Smooth muscle cell of the brain vasculature (primary cell): ENCODE measurements around the gene IRF2BPL.

Source experiments
- DNase-seq: peaks from one replicate; pipeline ENCODE4 v3.0.0-alpha.2; 2012; ENCODE audit warnings: low read depth, low spot score

Gene IRF2BPL

GRCh38 chr14:77028384-77029231 is at the start of gene IRF2BPL:
TSS of gene IRF2BPL (minus strand) at chr14:77028708. CDS start at chr14:77027792, 916 bp downstream.
- DNase-seq, result no peak

GRCh38 chr14:77077040-77077439 is 48.5 kb upstream of the IRF2BPL start:
- DNase-seq, result no peak

- no peak for DNase-seq
Measured at GRCh38 chr14:77076113-77076631, 47.7 kb upstream of the IRF2BPL start.

GRCh38 chr14:77074969-77075368 is 46.5 kb upstream of the IRF2BPL start:
- DNase-seq, result no peak

- no peak for DNase-seq
Measured at GRCh38 chr14:77071938-77072388, 43.5 kb upstream of the IRF2BPL start.

- DNase-seq, result no peak
Measured at GRCh38 chr14:77069551-77069950, 41.0 kb upstream of the IRF2BPL start.

- no peak for DNase-seq
Measured at GRCh38 chr14:77068517-77069200, 40.2 kb upstream of the IRF2BPL start.

- no peak for DNase-seq
Measured at GRCh38 chr14:77067632-77068516, 39.4 kb upstream of the IRF2BPL start.

- DNase-seq, result no peak
Measured at GRCh38 chr14:77066578-77067172, 38.2 kb upstream of the IRF2BPL start.

- no peak for DNase-seq
Measured at GRCh38 chr14:77065851-77066577, 37.5 kb upstream of the IRF2BPL start.

GRCh38 chr14:77064521-77065178 is 36.1 kb upstream of the IRF2BPL start:
- DNase-seq, result no peak

- DNase-seq, result no peak
Measured at GRCh38 chr14:77063571-77064171, 35.2 kb upstream of the IRF2BPL start.

GRCh38 chr14:77062261-77062660 is 33.8 kb upstream of the IRF2BPL start:
- no peak for DNase-seq

GRCh38 chr14:77061630-77062257 is 33.2 kb upstream of the IRF2BPL start:
- DNase-seq, result no peak

GRCh38 chr14:77059276-77059915 is 30.9 kb upstream of the IRF2BPL start:
- DNase-seq, result no peak

GRCh38 chr14:77058785-77059184 is 30.3 kb upstream of the IRF2BPL start:
- no peak for DNase-seq

- no peak for DNase-seq
Measured at GRCh38 chr14:77058117-77058516, 29.6 kb upstream of the IRF2BPL start.

GRCh38 chr14:77055981-77056380 is 27.5 kb upstream of the IRF2BPL start:
- DNase-seq, result no peak

GRCh38 chr14:77055306-77055705 is 26.8 kb upstream of the IRF2BPL start:
- DNase-seq, result no peak
